ENCODE data around the gene RFX2.
"Not testable (repeated sequence)": the region's sequence is repeated elsewhere in the genome, so short reads cannot be mapped to it uniquely, and the experiment has no call there.

Gene RFX2

GRCh38 chr19:6110360-6110977 lies at the start of gene RFX2:
Gene RFX2, minus strand, starts transcription at chr19:6110500. Its CDS starts 63,004 bp downstream, at chr19:6047496.
- peak; percentile 98 for DNase-seq

- no peak for DNase-seq
Observed at GRCh38 chr19:6156033-6156432, 45.7 kb upstream of the RFX2 start.

GRCh38 chr19:6150289-6150688 lies 40.0 kb upstream of the RFX2 start:
- no peak for DNase-seq

GRCh38 chr19:6141217-6141616 lies 30.9 kb upstream of the RFX2 start:
- no peak for DNase-seq

GRCh38 chr19:6138511-6138910 lies 28.2 kb upstream of the RFX2 start:
- DNase-seq = no peak

- no peak for DNase-seq
Observed at GRCh38 chr19:6138066-6138465, 27.8 kb upstream of the RFX2 start.

- no peak for DNase-seq
Observed at GRCh38 chr19:6133231-6133630, 22.9 kb upstream of the RFX2 start.

GRCh38 chr19:6132482-6132881 lies 22.2 kb upstream of the RFX2 start:
- DNase-seq = no peak

GRCh38 chr19:6127716-6128335 lies 17.5 kb upstream of the RFX2 start:
- no peak for DNase-seq

GRCh38 chr19:6126335-6126974 lies 16.2 kb upstream of the RFX2 start:
- DNase-seq = peak; percentile 66

- DNase-seq = peak; percentile 63
Observed at GRCh38 chr19:6125571-6125989, 15.3 kb upstream of the RFX2 start.

GRCh38 chr19:6119031-6119430 lies 8.7 kb upstream of the RFX2 start:
- DNase-seq = no peak

- no peak for DNase-seq
Observed at GRCh38 chr19:6118043-6118442, 7.7 kb upstream of the RFX2 start.

- DNase-seq = no peak
Observed at GRCh38 chr19:6117534-6117933, 7.2 kb upstream of the RFX2 start.

- DNase-seq = no peak
Observed at GRCh38 chr19:6116749-6117430, 6.6 kb upstream of the RFX2 start.

GRCh38 chr19:6115992-6116391 lies 5.7 kb upstream of the RFX2 start:
- DNase-seq = no peak

- no peak for DNase-seq
Observed at GRCh38 chr19:6113616-6114188, 3.4 kb upstream of the RFX2 start.

GRCh38 chr19:6109947-6110346 lies 353 bp downstream of the RFX2 start:
- DNase-seq = no peak

GRCh38 chr19:6108721-6109633 lies 1.3 kb downstream of the RFX2 start:
- DNase-seq = peak; percentile 19

GRCh38 chr19:6106643-6107294 lies 3.5 kb downstream of the RFX2 start:
- DNase-seq = not testable (repeated sequence)

GRCh38 chr19:6105444-6105843 lies 4.9 kb downstream of the RFX2 start:
- no peak for DNase-seq

- DNase-seq = no peak
Observed at GRCh38 chr19:6103894-6104293, 6.4 kb downstream of the RFX2 start.
